Activated naive CD8-positive, alpha-beta T cell treated with anti-CD3 and anti-CD28 coated beads, Interleukin-2, amount 50 U/mL, for 16 hours (primary cell): ENCODE results near the gene NAPSA.
"Not testable (repeated sequence)": the region's sequence is repeated elsewhere in the genome, so short reads cannot be mapped to it uniquely, and the experiment has no call there.

Source experiments
- DNase-seq: peaks from one replicate; pipeline ENCODE4 v3.0.0-alpha.2; 2020; ENCODE audit warnings: low read depth, low spot score

Gene NAPSA

GRCh38 chr19:50365434-50366306 is at the start of gene NAPSA:
TSS of gene NAPSA (minus strand) at chr19:50365639. CDS start at chr19:50365621, 18 bp downstream.
- no peak for DNase-seq

GRCh38 chr19:50413531-50413930 is 48.1 kb upstream of the NAPSA start:
- no peak for DNase-seq

- no peak for DNase-seq
These were observed 47.7 kb upstream of the NAPSA start for GRCh38 chr19:50413096-50413495.

GRCh38 chr19:50412419-50412818 is 47.0 kb upstream of the NAPSA start:
- no peak for DNase-seq

- no peak for DNase-seq
These were observed 44.7 kb upstream of the NAPSA start for GRCh38 chr19:50410109-50410508.

- DNase-seq: no peak
These were observed 43.9 kb upstream of the NAPSA start for GRCh38 chr19:50409347-50409746.

GRCh38 chr19:50406829-50407228 is 41.4 kb upstream of the NAPSA start:
- DNase-seq: no peak

GRCh38 chr19:50406156-50406820 is 40.8 kb upstream of the NAPSA start:
- DNase-seq: no peak

GRCh38 chr19:50402544-50403301 is 37.3 kb upstream of the NAPSA start:
- DNase-seq: no peak

GRCh38 chr19:50401605-50402450 is 36.4 kb upstream of the NAPSA start:
- no peak for DNase-seq

GRCh38 chr19:50399368-50399745 is 33.9 kb upstream of the NAPSA start:
- no peak for DNase-seq

GRCh38 chr19:50398675-50399367 is 33.4 kb upstream of the NAPSA start:
- no peak for DNase-seq

- DNase-seq: no peak
These were observed 28.6 kb upstream of the NAPSA start for GRCh38 chr19:50394017-50394416.

- no peak for DNase-seq
These were observed 28.1 kb upstream of the NAPSA start for GRCh38 chr19:50393589-50393988.

GRCh38 chr19:50392759-50393158 is 27.3 kb upstream of the NAPSA start:
- DNase-seq: no peak

GRCh38 chr19:50390952-50391351 is 25.5 kb upstream of the NAPSA start:
- not testable (repeated sequence) for DNase-seq

- DNase-seq: not testable (repeated sequence)
These were observed 24.9 kb upstream of the NAPSA start for GRCh38 chr19:50390295-50390694.

- DNase-seq: no peak
These were observed 22.4 kb upstream of the NAPSA start for GRCh38 chr19:50387868-50388245.

GRCh38 chr19:50387176-50387867 is 21.9 kb upstream of the NAPSA start:
- no peak for DNase-seq
